HG03097 (cell line): ENCODE data around the gene UNG.
A peak's percentile ranks its signal among the peaks of the same experiment; 100 is the strongest.

Source experiments
- ATAC-seq: cut with Tn5 transposase; IDR thresholded peaks from one replicate; pipeline ENCODE4 v1.9.1; 2021; ENCODE audit not compliant: unreplicated experiment, low FRiP score

The UNG gene

GRCh38 chr12:109087250-109087649 is 10.1 kb upstream of the UNG start:
- no peak for ATAC-seq

DNA sequence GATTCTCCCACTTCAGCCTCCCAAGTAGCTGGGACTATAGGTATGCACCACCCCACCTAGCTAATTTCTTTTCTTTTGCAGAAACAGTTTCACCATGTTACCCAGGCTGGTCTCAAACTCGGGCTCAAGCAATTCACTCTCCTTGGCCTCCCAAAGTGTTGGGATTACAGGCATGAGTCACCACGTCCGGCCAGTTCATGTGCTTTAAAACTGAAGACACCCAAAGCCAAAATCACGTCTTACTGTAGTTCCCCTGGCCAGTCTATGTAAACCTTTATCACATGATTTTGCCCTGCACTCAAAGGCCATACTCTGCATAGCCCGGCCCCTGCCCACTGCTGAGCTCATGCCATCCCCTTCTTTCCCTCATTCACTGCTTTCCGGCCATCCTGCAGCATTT is 8.6 kb upstream of the UNG start:
- ATAC-seq, result no peak

DNA sequence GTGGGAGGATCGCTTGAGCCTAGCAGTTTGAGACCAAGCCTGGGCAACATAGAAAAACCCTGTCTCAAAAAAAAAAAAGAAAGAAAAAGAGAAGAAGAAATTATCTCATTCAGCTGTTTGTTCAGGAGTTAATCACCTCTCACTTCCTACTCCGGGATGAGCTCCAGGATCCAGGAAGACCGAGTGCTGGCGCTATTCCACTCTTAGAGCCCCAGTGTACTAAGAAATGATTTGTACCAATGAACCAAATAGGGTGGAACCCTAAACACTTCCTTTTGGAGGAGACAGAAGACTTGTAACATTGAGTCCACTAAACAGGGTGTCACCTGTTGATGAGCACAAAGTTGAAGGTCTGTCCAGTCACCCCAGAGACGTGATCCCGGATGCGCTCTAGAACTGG is 7.7 kb upstream of the UNG start:
- no peak for ATAC-seq

- no peak for ATAC-seq
These were observed 4.8 kb upstream of the UNG start for GRCh38 chr12:109092497-109093021.

DNA sequence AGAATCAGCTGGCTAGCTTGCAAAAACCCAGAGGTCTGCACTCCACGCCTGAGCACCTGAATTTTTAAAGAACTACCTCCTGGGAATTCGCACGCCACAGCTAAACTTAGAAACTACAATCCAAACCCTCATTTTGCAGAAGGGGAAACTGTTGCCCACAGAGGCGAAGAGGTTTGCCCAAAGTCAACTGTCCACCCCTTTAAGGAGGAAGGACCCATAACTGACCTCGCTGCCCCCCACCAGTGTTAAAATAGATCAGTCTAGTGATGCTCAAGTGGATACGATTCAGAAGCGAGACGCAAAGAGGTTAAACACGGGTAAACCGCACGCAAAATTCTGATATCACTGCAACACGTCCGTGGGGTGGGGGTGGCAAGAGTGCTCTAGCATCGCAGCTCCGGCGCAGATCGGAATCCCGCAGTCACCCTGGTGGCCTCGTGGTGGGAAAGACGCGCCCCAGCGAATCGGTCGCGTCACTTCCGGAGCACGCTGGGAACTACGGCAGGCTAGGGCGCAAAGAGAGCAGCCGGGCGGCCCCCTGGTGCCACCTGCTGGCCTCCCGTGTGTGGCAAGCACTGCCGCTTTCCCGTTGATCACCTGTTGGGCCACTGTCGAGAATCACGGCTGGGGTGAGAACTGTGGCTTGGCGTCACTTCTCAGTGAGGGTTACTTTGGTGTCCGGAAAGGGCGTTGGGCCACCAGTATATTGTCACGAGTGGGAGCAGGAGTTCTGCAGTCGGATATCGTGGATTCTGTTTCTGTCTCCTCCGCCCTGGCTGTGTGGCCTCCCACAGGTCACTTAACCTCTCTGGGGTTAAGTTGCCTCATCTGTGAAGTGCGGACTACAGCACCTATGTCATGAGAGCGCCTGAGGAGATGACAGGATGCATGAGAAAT is 4.1 kb upstream of the UNG start, which contains the start of gene ALKBH2:
TSS of gene ALKBH2 (minus strand) at position 451 of the 897 bp plus-strand sequence. CDS start 686 bp downstream, outside the sequence.
- peak; percentile 82 for ATAC-seq

DNA sequence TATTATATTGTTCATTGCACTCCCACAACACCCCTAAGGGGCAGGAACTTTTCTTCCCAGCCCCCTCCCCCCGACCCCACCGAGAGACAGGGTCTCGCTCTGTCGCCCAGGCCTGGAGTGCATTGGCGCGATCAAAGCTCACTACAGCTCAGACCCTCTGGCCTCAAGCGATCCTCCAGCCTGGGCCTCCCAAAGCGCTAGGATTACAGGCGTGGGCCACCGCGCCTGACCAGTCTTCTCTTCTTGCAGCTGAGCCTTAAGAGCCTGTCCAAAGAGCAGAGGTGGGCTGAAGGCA is 310 bp upstream of the UNG start:
- ATAC-seq, result no peak

- peak; percentile 13 for ATAC-seq
These were observed 797 bp downstream of the UNG start for GRCh38 chr12:109098183-109098604.

DNA sequence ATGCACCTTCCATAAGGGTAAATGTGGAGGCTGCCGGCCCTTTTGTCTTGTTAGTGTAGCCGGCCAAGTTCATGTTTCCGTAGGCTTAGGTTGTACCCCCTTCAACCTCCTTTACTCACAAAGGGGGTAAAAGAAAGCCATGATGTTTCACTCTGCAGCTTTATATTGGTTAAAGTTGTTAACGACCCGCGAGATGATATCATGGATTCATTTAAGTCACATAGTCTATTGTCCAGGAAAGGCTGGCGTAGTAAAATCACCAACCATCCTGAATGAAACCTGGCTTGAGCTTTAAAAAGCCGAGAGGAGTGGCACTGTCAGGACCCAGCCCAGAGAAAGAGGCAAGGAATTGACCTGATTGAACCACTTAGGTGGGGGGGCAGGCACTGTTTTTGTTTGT is 1.3 kb downstream of the UNG start:
- no peak for ATAC-seq

- ATAC-seq, result no peak
These were observed 2.1 kb downstream of the UNG start for GRCh38 chr12:109099431-109100020.

DNA sequence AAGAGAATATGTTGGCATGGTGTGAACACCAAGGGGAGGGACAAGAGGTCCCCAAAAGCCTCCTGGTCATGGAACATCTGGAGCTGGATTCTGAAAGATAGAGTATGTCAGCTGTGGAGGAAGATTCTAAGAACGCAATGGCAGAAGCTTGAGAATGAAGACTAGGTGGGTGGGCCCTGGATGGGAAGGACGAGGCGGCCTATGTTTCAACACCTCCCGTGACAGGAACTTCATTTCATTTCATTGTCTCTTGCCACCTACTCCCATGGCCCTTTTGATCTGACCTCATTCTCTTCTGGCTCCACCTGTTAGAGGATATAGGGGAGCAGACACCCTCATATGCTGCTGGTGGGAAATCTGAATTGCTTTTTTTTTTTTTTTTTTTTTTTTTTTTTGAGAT is 3.3 kb downstream of the UNG start:
- no peak for ATAC-seq

GRCh38 chr12:109102491-109102890 is 5.1 kb downstream of the UNG start:
- no peak for ATAC-seq

- no peak for ATAC-seq
These were observed 7.8 kb downstream of the UNG start for GRCh38 chr12:109105176-109105575.

DNA sequence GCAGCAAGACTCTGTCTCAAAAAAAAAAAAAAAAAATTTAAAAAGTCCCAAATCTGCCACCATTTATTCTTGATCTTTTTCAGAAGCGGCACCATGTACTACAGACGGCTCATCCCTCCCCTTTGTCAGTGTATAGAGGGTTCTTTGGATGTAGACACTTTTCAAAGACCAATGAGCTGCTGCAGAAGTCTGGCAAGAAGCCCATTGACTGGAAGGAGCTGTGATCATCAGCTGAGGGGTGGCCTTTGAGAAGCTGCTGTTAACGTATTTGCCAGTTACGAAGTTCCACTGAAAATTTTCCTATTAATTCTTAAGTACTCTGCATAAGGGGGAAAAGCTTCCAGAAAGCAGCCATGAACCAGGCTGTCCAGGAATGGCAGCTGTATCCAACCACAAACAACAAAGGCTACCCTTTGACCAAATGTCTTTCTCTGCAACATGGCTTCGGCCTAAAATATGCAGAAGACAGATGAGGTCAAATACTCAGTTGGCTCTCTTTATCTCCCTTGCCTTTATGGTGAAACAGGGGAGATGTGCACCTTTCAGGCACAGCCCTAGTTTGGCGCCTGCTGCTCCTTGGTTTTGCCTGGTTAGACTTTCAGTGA is 12.5 kb downstream of the UNG start:
- ATAC-seq, result no peak

DNA sequence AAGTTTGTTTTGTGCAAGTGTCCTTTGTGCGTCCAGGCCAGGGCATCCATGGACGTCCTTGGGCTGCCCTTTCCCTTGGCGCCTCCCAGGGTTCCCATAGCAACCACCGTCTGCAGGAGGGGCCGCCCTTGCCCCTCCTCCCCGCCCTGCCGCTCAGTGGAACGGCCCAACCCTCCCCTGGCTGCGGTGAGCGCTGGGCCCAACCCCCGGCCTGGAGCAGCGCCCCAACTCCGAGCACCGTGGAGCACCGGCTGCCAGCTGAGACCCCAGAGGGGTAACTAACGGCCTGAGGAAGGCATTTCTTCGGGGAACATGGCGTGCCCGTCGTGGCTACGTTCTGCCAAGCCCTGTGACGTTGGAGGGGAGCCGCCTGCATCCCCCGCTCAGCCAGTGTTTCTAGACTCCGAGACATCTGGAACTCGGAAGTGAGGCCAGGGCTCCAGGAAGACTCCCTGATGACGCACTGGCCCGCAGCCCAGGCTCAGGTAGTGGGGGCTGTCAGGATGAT is 13.6 kb downstream of the UNG start:
- no peak for ATAC-seq

- ATAC-seq, result no peak
These were observed 15.5 kb downstream of the UNG start for GRCh38 chr12:109112720-109113465.

DNA sequence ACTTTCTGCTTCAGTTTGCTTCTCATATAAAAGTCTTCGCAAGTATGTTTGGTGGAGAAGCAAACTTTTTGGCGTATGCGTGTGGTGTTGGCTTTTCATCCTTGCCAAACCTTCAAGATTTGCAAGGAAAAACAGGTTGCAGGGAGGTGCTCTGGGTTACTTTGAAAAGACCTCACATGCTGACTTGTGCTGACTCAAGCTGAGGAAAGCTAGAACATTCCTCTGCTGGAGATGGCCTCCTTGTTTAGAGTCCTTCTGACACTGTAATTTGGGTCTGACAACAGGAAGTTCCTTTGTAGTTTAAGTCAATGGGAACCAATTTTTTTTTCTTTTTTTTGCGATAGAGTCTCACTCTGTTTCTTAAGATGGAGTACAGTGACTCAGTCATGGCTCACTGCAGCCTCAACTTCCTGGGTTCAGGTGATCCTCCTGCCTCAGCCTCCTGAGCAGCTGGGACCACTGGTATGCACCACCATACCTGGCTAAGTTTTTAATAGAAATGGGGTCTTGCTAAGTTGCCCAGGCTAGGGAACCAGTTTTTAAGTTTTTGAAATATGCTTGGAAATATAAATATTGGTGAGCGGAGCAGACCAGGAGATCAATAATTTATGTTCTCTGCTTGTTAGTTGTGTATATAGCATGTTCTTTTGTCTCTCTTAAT is 16.4 kb downstream of the UNG start:
- ATAC-seq, result no peak

DNA sequence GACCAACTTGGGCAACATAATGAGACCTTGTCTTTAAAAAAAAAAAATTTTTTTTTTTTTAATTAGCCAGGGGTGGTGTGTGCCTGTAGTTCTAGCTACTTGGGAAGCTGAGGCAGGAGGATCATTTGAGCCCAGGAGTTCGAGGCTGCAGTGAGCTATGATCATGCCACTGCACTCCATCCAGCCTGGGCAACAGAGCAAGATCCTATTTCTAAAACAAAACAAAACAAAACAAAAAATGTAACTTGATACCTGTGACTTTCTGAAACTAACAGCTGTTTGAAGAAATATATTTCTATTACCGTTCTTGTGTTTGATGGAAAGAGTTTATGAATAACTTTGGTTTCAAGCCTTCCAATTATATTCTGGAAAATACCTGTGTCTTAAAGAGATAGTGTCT is 17.2 kb downstream of the UNG start:
- ATAC-seq, result no peak

- no peak for ATAC-seq
These were observed 18.0 kb downstream of the UNG start for GRCh38 chr12:109115404-109115757.

DNA sequence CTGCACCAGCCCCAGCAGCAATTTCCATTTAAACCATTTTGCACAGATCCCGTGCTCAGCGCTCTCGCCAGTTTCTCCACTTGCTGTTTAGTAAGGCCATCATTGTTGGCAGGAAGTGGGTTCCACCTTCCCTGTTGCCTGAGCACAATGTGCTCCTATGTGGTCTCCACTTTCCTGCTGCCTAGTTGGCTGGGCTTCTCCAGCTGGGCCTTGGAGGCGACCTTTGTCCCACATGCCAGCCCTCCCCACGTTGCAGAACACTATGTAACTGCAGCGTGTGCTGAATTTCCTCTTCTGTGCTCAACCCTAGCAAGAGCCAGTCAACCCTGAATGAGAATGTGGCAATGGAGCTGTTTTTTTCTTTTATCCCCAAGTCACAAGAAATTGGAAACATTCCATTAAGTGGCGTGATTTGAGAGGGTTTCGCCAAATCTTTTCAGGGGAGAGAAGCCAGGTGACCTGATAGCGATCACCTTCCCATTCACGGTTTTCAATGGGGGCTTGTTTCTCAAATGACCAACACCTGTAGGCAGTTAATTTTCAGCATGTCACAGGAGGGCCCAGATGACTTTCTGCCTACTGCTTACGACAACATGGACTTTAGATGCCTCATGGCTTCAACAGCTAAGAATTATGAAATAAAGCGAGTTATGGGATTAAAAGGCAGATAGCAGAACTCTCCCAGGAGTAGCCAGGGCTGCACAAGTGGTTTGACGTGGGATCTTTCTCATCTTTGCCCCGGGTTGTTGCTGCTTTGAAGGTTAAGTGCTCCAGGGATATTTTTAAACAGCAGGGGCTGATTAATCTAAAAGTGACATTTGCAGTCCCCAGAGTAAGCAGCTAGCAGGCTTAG is 18.6 kb downstream of the UNG start, which contains the start of gene ACACB:
TSS of gene ACACB (plus strand) at position 830 of the 853 bp plus-strand sequence. CDS start 22,819 bp downstream, outside the sequence.
- ATAC-seq, result no peak
